SK-N-SH treated with all-trans-retinoic acid at 6 μM for 48 hours (cell line): ENCODE data around the gene KRT40.

Experiments used
- ARNTL ChIP-seq: fragments of 450-650 bp; formaldehyde crosslinking; IDR thresholded peaks from 2 replicates; pipeline ENCODE4 v1.5.0; 2020; ENCODE audit warnings: low read depth, mild to moderate bottlenecking, moderate library complexity, borderline replicate concordance
- PATZ1 ChIP-seq: fragments of 250-450 bp; sonication (Bioruptor Pico); IDR thresholded peaks from 2 replicates; pipeline ENCODE4 v1.8.0; 2020; ENCODE audit warnings: mild to moderate bottlenecking, moderate library complexity, borderline replicate concordance
- TOX ChIP-seq: fragments of 250-450 bp; sonication (Bioruptor Pico); IDR thresholded peaks from 2 replicates; pipeline ENCODE4 v1.8.0; 2021; ENCODE audit warnings: mild to moderate bottlenecking, moderate library complexity, borderline replicate concordance
- ZFP30 ChIP-seq: fragments of 450-650 bp; formaldehyde crosslinking; IDR thresholded peaks from 2 replicates; pipeline ENCODE4 v1.5.0; 2022; ENCODE audit warnings: mild to moderate bottlenecking, moderate library complexity
- ZNF70 ChIP-seq: fragments of 450-650 bp; formaldehyde crosslinking; IDR thresholded peaks from 2 replicates; pipeline ENCODE4 v1.5.0; 2020; ENCODE audit warnings: mild to moderate bottlenecking, moderate library complexity
- ZNF8 ChIP-seq: fragments of 450-650 bp; formaldehyde crosslinking; IDR thresholded peaks from 2 replicates; pipeline ENCODE4 v1.5.0; 2020; ENCODE audit warnings: mild to moderate bottlenecking, moderate library complexity
- TF ChIP-seq, protein P1 (sequence below): fragments of 250-450 bp; sonication (Bioruptor Pico); IDR thresholded peaks from 2 replicates; pipeline ENCODE4 v1.5.1; 2020; ENCODE audit warnings: low read depth, mild to moderate bottlenecking, moderate library complexity
- TF ChIP-seq, protein P2 (sequence below): fragments of 250-450 bp; sonication (Bioruptor Pico); IDR thresholded peaks from 2 replicates; pipeline ENCODE4 v1.8.0; 2021; ENCODE audit warnings: low read depth, mild to moderate bottlenecking, moderate library complexity, borderline replicate concordance

DNA sequence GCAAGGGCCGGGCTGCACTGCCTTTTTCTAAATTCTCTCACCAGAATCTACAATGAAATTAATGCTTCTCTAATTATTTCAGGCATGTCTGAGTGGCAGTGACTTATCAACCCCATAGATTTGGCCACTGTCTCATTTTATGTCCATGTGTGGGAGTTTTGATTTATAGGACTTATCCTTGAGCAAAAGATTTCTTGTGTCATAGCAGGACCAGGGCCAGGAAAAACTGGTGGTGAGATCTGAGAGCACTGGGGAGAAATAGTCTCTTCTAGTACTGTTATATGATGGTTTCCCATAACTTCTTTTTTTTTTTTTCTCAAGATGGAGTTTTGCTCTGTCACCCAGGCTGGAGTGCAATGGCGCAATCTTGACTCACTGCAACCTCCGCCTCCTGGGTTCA, 45.1 kb downstream of the KRT40 start:
- TF ChIP-seq TOX (CRISPR knock-in tag) = no peak
- TF ChIP-seq, protein P1, sequence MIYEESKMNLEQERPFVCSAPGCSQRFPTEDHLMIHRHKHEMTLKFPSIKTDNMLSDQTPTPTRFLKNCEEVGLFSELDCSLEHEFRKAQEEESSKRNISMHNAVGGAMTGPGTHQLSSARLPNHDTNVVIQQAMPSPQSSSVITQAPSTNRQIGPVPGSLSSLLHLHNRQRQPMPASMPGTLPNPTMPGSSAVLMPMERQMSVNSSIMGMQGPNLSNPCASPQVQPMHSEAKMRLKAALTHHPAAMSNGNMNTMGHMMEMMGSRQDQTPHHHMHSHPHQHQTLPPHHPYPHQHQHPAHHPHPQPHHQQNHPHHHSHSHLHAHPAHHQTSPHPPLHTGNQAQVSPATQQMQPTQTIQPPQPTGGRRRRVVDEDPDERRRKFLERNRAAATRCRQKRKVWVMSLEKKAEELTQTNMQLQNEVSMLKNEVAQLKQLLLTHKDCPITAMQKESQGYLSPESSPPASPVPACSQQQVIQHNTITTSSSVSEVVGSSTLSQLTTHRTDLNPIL = no peak
- TF ChIP-seq ZNF8 (CRISPR knock-in tag) = no peak
- TF ChIP-seq, protein P2, sequence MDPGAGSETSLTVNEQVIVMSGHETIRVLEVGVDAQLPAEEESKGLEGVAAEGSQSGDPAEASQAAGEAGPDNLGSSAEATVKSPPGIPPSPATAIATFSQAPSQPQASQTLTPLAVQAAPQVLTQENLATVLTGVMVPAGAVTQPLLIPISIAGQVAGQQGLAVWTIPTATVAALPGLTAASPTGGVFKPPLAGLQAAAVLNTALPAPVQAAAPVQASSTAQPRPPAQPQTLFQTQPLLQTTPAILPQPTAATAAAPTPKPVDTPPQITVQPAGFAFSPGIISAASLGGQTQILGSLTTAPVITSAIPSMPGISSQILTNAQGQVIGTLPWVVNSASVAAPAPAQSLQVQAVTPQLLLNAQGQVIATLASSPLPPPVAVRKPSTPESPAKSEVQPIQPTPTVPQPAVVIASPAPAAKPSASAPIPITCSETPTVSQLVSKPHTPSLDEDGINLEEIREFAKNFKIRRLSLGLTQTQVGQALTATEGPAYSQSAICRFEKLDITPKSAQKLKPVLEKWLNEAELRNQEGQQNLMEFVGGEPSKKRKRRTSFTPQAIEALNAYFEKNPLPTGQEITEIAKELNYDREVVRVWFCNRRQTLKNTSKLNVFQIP (CRISPR knock-in tag) = no peak
- TF ChIP-seq PATZ1 (CRISPR knock-in tag) = no peak
- TF ChIP-seq ZFP30 (CRISPR knock-in tag) = no peak
- no peak for TF ChIP-seq ARNTL (CRISPR knock-in tag)
- no peak for TF ChIP-seq ZNF70 (CRISPR knock-in tag)
